Medulla oblongata (tissue), 1 donor: ENCODE data around the gene ELP5.

Experiments
- DNase-seq: peaks from one replicate; pipeline ENCODE4 v3.0.0-alpha.2; 2015; ENCODE audit errors: extremely low spot score

ELP5 gene

GRCh38 chr17:7219229-7219811 lies 32.7 kb upstream of the ELP5 start:
- DNase-seq, result no peak

- peak; percentile 90 for DNase-seq
Measured at GRCh38 chr17:7219812-7220592, 32.0 kb upstream of the ELP5 start, which contains the start of the genes ACADVL and DLG4. Gene ACADVL (plus strand): TSS chr17:7219938. CDS start chr17:7219985, 47 bp downstream. Gene DLG4 (minus strand): TSS chr17:7219836.

- peak; percentile 58 for DNase-seq
Measured at GRCh38 chr17:7220593-7221277, 31.3 kb upstream of the ELP5 start.

GRCh38 chr17:7221278-7222092 lies 30.5 kb upstream of the ELP5 start:
- no peak for DNase-seq

GRCh38 chr17:7222093-7222971 lies 29.7 kb upstream of the ELP5 start:
- no peak for DNase-seq

- DNase-seq, result no peak
Measured at GRCh38 chr17:7222972-7223292, 29.1 kb upstream of the ELP5 start.

- DNase-seq, result no peak
Measured at GRCh38 chr17:7223375-7223774, 28.6 kb upstream of the ELP5 start.

GRCh38 chr17:7224110-7224509 lies 27.9 kb upstream of the ELP5 start:
- DNase-seq, result no peak

GRCh38 chr17:7224661-7225111 lies 27.3 kb upstream of the ELP5 start:
- DNase-seq, result no peak

GRCh38 chr17:7225711-7226331 lies 26.2 kb upstream of the ELP5 start:
- no peak for DNase-seq

GRCh38 chr17:7226721-7227710 lies 25.0 kb upstream of the ELP5 start:
- no peak for DNase-seq

- no peak for DNase-seq
Measured at GRCh38 chr17:7228920-7229319, 23.1 kb upstream of the ELP5 start.

- no peak for DNase-seq
Measured at GRCh38 chr17:7229504-7229903, 22.5 kb upstream of the ELP5 start.

- no peak for DNase-seq
Measured at GRCh38 chr17:7232114-7232513, 19.9 kb upstream of the ELP5 start.

GRCh38 chr17:7233701-7234082 lies 18.3 kb upstream of the ELP5 start:
- no peak for DNase-seq

- peak; percentile 97 for DNase-seq
Measured at GRCh38 chr17:7234083-7234951, 17.7 kb upstream of the ELP5 start, which contains the start of gene DVL2. Gene DVL2 (minus strand): TSS chr17:7234517. CDS start chr17:7234262, 255 bp downstream.

- no peak for DNase-seq
Measured at GRCh38 chr17:7235693-7236665, 16.0 kb upstream of the ELP5 start.
